ENCODE data around the gene TRUB2. TPM values are rescaled to one million over a fixed set of nuclear protein-coding genes. Genes with fewer than 3 reads are reported as not detected.
"Not testable (repeated sequence)": the region's sequence is repeated elsewhere in the genome, so short reads cannot be mapped to it uniquely, and the experiment has no call there.

The TRUB2 gene
- total and polyA plus RNA-seq, 7 donors: 20.6 to 38.4 (median 28.3) TPM

DNA sequence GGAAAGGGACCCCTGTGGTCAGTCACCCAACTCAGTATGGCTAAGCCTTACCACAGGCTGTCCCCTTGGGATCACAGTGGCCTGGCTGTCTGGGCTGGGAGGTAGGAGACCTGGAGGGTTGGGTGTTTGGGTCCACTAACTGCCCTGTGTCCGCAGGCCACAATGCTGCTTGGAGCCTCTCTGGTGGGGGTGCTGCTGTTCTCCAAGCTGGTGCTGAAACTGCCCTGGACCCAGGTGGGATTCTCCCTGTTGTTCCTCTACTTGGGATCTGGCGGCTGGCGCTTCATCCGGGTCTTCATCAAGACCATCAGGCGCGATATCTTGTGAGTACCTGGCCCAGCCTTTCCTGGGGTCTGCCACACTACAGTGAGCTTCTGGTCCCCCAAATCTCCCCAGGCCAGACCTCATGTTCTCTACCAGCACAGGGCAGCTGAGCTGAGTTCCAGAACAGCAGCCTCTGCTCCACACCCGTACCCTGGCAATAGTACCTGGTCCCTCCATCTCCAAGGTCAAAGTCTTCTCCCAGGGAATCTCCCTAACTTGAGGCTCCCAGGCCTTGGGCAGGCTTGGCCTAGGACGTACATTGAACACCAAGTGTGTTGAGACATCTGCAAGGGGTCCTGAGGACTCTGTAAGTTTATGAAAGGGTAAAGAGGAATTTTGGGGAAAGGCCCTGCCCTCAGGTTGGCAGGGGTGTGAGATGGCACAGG, 20.9 kb upstream of the TRUB2 start:
- ATAC-seq (no peak), DNase-seq (no peak)
- no peak overlapping the region for H3K27ac ChIP-seq
- no peak overlapping the region for H3K4me3 ChIP-seq
- no peaks in the 10 kb centered on the region for H3K9me3 ChIP-seq
- WGBS, 3 donors: 92 to 99% (median 96%) methylated on average over 8 of the region's 8 CpGs
- intact Hi-C loops (cut with DNase I): loop anchor here in 1 of 2 donors (5.0 kb wide), 1 partner anchor 46 kb away; no protein-coding TSS in a partner anchor
- no peaks in the 10 kb centered on the region for H3K27me3 ChIP-seq (ENCODE audit: insufficient read depth in 3 of 3, low read length in 2 of 3)
- H3K4me1 ChIP-seq: peaks cover 7% of the 10 kb centered on the region
- no peak for TF ChIP-seq CTCF (IDR thresholded peaks at IDR 0.05)
- H3K36me3 ChIP-seq (ENCODE audit: insufficient read depth in 1 of 2, low read depth in 1 of 2): peaks cover 0 to 63% of the 10 kb centered on the region in 2 donors

- Histone ChIP-seq H3K9me3 (no peaks in the 10 kb centered on the region), H3K36me3 (ENCODE audit: insufficient read depth in 1 of 2, low read depth in 1 of 2) (peaks cover 0 to 46% of the 10 kb centered on the region in 2 donors), H3K27me3 (ENCODE audit: insufficient read depth in 3 of 3, low read length in 2 of 3) (no peaks in the 10 kb centered on the region), H3K27ac (peak overlapping the region; percentile 73), H3K4me1 (peaks cover 7% of the 10 kb centered on the region), H3K4me3 (peak overlapping the region; percentile 95)
- DNase-seq (peak; percentile 55 to 61), ATAC-seq (peak; percentile 63 to 79 (median 73))
- intact Hi-C loops (cut with DNase I): loop anchor here (2.0 to 5.0 kb wide), 2 partner anchors 44 to 47 kb away; no protein-coding TSS in a partner anchor
- 34 to 39% (median 35%) methylated on average over 13 of the region's 13 CpGs for WGBS, 3 donors
- TF ChIP-seq CTCF (IDR thresholded peaks at IDR 0.05): peak; percentile 61
Measured at GRCh38 chr9:128341435-128341849, 19.2 kb upstream of the TRUB2 start.

DNA sequence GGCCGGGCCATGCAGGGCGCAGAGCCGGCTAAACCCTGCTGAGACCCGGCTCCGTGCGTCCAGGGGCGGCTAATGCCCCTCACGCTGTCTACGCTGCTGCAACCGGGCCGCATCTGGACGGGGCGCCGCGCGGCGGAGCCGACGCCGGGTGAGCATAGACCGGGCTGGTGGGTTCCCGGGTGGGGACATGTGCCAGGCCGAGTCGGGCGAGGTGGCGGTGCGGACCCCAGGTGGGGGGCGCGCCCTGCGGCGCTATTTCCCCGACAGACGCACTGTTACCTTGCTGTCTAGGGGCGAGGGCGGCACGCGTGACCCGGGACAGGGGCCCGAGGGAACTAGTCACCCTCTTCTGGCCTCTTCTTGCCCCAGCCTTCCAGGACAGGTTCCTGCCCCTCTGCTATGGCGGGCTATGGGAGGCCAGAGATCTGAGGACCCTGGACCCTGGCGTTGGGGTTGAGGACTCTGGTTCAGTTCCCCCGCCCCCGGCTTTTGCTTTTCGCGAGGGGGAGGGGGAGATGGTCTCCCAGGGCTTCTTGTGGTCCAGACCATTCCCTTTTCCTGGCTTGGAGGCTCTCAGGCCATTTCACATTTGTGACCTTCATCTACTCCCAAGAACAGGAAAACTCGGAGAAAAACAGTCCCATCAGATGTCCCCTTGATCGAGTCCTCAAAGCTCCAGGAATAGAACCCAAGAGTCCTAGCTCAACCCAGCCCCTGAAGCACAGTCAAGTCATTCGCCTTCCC, 18.6 kb upstream of the TRUB2 start:
- Histone ChIP-seq H3K4me3 (peak overlapping the region; percentile 95), H3K4me1 (peaks cover 7% of the 10 kb centered on the region), H3K27me3 (ENCODE audit: insufficient read depth in 3 of 3, low read length in 2 of 3) (no peaks in the 10 kb centered on the region), H3K9me3 (no peaks in the 10 kb centered on the region), H3K27ac (peak overlapping the region; percentile 73), H3K36me3 (ENCODE audit: insufficient read depth in 1 of 2, low read depth in 1 of 2) (peaks cover 0 to 40% of the 10 kb centered on the region in 2 donors)
- WGBS, 3 donors: 1 to 2% (median 1%) methylated on average over 38 to 48 of the region's 48 CpGs
- no peak for TF ChIP-seq CTCF (IDR thresholded peaks at IDR 0.05)
- peak in 3 of 4 donors; percentile 20 to 22 (median 22) for ATAC-seq
- DNase-seq: no peak
- intact Hi-C loops (cut with DNase I): loop anchor here (2.0 to 5.0 kb wide), 2 partner anchors 44 to 46 kb away; no protein-coding TSS in a partner anchor

DNA sequence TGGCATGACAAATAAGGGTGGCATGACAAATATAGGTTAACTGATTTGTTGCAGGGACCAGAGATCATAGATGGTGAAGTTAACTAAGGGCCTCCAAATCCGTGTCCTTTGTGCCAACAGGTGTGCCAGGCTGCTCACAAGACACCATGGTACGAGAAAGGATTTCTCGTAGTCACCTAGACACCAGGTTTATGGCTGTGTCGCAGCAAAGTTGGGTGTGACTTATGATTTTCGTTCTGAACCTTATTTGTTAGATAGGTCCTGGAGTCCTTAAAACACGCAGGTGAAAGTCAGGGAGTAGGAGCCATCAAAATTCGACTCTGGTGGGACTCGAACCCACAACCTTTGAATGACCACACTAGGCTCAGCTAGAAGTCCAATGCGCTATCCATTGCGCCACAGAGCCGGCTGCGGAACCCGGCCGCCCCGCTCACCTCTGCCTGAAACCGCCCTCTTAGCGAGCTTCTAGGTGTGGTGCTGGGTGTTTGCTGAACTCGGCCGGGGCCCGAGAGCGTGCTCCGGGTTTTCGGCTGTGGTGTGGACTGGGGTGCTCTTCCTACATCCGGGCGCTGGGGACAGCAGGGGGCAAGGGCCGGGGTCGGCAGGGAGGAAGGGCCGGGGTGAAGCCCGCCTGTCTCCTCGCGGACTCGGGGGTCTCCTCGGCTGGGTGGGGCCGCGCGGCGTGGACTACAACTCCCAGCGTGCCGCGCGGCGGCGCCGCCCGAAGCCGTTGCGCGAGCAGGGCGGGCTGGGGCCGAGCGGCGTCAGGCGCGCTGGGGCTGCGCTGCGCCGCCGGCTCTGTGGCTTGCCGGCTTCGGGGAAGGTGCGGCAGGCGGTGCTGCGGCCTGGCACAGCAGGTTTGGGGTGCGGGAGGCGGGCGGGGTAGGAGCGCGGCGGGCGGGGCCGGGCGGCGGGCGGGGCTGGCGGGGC, 17.8 kb upstream of the TRUB2 start, which contains the start of gene SLC27A4:
Gene SLC27A4, plus strand, starts transcription at position 767 of the 930 bp plus-strand sequence. CDS start 2,606 bp downstream, outside the sequence.
- Histone ChIP-seq H3K27ac (peak within 1 kb of the TSS; percentile 73), H3K4me3 (peak within 1 kb of the TSS; percentile 95), H3K9me3 (no peaks in the 10 kb centered on the region), H3K4me1 (peaks cover 7% of the 10 kb centered on the region), H3K36me3 (ENCODE audit: insufficient read depth in 1 of 2, low read depth in 1 of 2) (peaks cover 0 to 32% of the 10 kb centered on the region in 2 donors), H3K27me3 (ENCODE audit: insufficient read depth in 3 of 3, low read length in 2 of 3) (no peaks in the 10 kb centered on the region)
- no peak for TF ChIP-seq CTCF (IDR thresholded peaks at IDR 0.05)
- WGBS, 3 donors: 6 to 10% (median 8%) methylated on average over 45 to 75 of the region's 75 CpGs
- intact Hi-C loops (cut with DNase I): loop anchor here (2.0 to 5.0 kb wide), 2 partner anchors 43 to 45 kb away; no protein-coding TSS in a partner anchor
- peak; percentile 89 to 93 (median 92) for ATAC-seq
- DNase-seq: peak; percentile 80 to 83

DNA sequence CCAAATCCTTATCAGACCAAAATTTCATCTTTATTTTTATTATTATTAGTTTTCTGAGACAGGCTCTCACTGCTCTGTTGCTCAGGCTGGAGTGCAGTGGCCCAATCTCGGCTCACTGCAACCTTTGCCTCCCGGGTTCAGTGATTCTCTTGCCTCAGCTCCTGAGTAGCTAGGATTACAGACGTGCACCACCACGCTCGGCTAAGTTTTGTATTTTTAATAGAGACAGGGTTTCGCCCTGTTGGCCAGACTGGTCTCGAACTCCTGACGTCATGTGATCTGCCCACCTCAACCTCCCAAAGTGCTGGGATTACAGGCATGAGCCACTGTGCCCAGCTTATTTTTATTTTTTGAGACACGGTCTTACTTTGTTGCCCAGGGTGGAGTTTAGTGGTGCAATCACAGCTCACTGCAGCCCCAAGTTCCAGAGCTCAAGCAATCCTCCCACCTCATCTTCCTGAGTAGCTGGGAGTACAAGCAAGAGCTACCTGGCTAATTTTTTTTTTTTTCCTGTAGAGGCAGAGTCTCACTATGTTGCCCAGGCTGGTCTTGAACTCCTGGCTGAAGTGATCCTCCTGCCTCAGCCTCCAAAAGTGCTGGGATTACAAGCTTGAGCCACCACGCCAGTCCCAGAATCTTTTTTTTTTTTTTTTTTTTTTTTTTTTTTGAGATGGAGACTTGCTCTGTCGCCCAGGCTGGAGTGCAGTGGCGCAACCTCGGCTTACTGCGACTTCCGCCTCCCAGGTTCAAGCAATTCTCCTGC, 16.8 kb upstream of the TRUB2 start:
- ATAC-seq; H3K4me1 ChIP-seq; H3K27me3 ChIP-seq (ENCODE audit: insufficient read depth in 3 of 3, low read length in 2 of 3); DNase-seq; H3K4me3 ChIP-seq; H3K27ac ChIP-seq; intact Hi-C loops (cut with DNase I); H3K9me3 ChIP-seq: not testable (repeated sequence)
- WGBS, 3 donors: 91 to 97% (median 91%) methylated on average over 15 of the region's 15 CpGs
- peaks cover 0 to 30% of the 10 kb centered on the region in 2 donors for H3K36me3 ChIP-seq (ENCODE audit: insufficient read depth in 1 of 2, low read depth in 1 of 2)

All from psoas muscle (tissue), 8 donors.